PC-9 (cell line): ENCODE results near the gene NBDY.
"Not testable (repeated sequence)": the region's sequence is repeated elsewhere in the genome, so short reads cannot be mapped to it uniquely, and the experiment has no call there.

Source experiments
- CTCF ChIP-seq: fragments of 200-600 bp; sonication (generic); conservative IDR thresholded peaks from 2 replicates; pipeline ENCODE4 v1.6.1; 2017; ENCODE audit warnings: mixed run types, antibody characterized with exemption, mild to moderate bottlenecking, moderate library complexity
- EZH2 ChIP-seq: fragments of 200-600 bp; sonication (generic); IDR thresholded peaks from 2 replicates; pipeline ENCODE4 v1.8.0; 2017; ENCODE audit warnings: antibody characterized with exemption, low read depth

- TF ChIP-seq EZH2, CTCF: not testable (repeated sequence)
These were observed 49.3 kb downstream of the NBDY start for GRCh38 chrX:56778099-56778923.
